Measurements from ENCODE around the gene AEBP2. TPM values are rescaled to one million over a fixed set of nuclear protein-coding genes. Genes with fewer than 3 reads are reported as not detected.
"Not testable (repeated sequence)": the region's sequence is repeated elsewhere in the genome, so short reads cannot be mapped to it uniquely, and the experiment has no call there.

Gene AEBP2
- total RNA-seq, 1 experiment from 2014 or later: 18.7 TPM

DNA sequence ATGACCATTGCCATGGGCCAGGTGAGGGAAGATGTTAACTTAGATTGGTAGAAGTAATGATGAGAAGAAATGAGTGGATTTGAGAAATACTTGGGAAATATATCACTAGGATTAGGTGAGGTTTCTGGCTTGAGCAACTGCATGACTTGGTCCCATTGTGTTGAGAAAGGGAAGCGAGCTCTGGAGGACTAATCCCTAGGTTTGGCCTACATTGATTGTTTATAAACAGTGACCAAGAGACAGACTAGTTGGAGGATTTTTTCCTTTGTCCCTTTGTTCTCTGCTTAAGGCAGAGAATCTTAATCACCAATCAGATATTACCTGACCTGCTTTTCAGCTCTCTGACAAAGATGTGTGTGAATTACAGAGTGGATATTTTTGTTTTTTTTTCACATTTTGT lies 100.5 kb downstream of the AEBP2 start:
- in situ Hi-C loops (cut with HindIII; ENCODE audit: low sequenced_read_pairs): no loop called here
- no peak for DNase-seq (ENCODE audit: low spot score)

DNA sequence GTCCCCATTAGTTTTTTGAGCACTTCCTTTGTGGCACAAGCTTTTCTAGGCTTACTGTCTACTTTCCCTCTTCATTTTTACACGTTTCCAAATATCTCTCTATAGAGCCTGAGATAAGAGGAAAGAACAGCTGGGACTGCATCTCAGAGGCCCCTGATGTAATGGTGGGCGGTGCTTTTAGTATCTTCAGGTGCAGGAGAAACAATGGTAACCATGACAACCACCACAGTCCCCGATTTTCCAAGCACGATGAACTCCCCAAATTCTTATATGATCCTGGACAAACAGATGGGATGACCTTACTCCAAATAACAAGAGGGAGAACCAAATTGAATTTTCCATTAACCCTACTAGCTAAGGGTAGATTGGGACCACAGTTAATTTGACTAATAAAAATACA lies 103.3 kb downstream of the AEBP2 start:
- no peak for DNase-seq (ENCODE audit: low spot score)
- in situ Hi-C loops (cut with HindIII; ENCODE audit: low sequenced_read_pairs): no loop called here

DNA sequence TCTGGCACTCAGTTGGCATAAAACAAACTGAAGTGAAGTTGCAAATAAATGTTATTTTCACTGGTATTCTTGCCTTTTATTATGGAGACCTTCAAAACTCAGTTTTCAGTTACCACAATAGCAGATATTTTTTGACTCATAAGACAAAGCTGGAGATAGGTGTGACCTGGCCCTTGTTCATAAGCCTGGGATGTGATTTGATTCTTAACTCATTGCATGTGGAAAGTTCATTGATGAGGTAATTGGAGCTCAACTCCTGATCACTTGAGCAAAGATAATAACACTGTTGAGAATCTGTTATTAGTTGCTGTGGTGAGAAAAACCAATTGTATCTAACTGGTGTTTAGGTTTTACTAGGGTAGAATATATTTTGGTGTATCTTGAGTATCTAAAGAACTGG lies 105.1 kb downstream of the AEBP2 start:
- DNase-seq (ENCODE audit: low spot score): no peak
- in situ Hi-C loops (cut with HindIII; ENCODE audit: low sequenced_read_pairs): no loop called here

DNA sequence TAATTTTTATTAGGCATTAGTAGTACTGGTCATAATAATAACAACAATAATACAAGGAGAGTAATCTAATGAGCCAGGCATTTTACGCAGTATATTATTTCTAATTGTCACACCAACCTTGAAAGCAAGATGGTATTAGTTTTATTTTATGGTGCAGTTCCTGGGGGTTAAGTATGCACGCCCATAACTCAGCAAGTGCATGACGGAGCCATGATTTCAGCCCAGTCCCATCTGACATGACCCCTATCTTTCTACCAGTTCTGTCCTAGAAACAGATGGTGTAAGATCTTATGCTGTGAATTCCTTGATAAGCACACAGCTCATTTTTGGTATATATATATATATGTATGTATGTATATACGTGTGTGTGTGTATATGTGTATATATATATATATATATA lies 106.0 kb downstream of the AEBP2 start:
- no peak for DNase-seq (ENCODE audit: low spot score)
- in situ Hi-C loops (cut with HindIII; ENCODE audit: low sequenced_read_pairs): no loop called here

DNA sequence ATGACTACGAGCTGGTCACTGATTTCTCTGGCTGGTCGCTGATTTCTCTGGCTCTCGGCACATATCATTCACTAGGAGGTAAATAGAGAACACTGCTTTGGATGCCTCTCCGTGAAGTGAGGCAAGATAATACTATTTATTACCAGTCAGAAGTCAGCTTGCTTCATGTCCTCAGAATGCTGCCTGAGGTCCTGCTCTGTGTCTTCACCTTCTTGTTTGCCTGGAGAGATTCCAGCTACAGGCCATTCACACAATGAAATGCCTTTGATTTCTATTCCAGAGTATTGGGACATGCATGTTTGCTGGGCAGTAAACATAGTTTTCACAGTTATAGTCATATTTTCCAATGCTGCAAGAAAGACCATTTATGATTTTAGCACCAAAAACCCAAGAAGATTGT lies 106.7 kb downstream of the AEBP2 start:
- in situ Hi-C loops (cut with HindIII; ENCODE audit: low sequenced_read_pairs): no loop called here

DNA sequence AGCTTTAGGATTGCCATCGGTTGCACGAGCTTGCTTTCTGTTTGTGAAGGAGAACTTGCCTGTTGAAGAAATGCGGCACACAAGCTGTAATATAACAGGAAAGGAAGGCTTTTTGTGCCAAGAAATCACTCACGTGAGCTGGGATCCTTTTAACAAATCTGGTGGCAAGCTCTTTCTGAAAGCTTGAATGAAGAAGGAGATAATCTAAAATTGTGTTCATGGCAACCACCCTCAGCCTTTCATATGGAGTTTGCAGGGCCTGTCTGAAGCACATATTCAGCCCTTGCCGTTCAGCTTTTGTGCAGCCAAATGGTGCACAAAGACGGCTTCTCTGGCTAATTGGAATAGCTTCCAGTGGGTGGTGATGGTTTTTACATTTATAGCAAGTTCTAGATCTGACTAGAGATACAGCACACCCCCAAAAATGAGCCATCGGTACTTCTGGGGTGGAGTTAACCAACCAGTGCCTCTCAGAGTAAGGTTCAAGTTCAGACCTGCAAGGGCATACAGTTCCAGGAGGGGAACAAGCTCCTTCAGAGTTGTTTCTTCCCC lies 107.4 kb downstream of the AEBP2 start:
- DNase-seq (ENCODE audit: low spot score): no peak
- in situ Hi-C loops (cut with HindIII; ENCODE audit: low sequenced_read_pairs): no loop called here

More for the DNA sequence above, 106.7 kb downstream of the AEBP2 start:
- DNase-seq (ENCODE audit: low spot score): no peak

DNA sequence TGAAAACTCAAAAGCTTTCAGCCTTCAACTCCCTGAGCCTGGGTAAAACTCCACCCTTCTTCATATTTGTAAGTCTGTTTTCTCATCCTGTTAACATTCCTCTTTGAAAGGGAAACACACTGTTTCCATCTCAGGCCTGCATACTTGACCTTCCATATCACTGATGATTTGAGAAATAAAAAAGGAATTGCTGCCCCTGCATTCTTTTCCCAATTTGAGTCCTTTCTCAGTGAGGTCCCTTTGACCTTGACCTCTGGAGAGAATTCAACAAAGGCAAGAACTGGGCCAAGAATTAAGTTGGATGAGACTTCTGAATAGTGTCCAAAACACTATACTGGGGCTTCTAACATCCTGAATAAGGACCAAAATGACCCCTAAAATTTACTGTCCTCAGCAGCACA lies 108.0 kb downstream of the AEBP2 start:
- no peak for DNase-seq (ENCODE audit: low spot score)
- in situ Hi-C loops (cut with HindIII; ENCODE audit: low sequenced_read_pairs): no loop called here

DNA sequence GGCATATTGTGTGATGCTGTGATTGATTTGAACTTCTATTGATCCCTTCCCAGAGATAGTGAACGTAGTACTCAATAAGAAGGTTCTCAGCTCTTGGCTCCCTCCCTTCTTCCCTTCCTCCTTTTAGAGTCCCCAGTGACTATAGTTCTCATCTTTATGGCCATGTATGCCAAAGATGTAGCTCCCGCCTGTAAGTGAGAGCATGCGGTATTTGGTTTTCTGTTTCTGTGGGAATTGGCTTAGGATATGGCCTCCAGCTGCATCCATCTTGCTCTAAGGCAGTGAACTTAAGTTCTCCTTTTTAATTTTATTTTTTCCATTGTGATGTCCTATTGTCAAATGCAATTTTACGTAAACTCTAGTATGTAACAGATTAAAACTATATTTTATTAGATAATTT lies 109.5 kb downstream of the AEBP2 start:
- in situ Hi-C loops (cut with HindIII; ENCODE audit: low sequenced_read_pairs): no loop called here
- no peak for DNase-seq (ENCODE audit: low spot score)

DNA sequence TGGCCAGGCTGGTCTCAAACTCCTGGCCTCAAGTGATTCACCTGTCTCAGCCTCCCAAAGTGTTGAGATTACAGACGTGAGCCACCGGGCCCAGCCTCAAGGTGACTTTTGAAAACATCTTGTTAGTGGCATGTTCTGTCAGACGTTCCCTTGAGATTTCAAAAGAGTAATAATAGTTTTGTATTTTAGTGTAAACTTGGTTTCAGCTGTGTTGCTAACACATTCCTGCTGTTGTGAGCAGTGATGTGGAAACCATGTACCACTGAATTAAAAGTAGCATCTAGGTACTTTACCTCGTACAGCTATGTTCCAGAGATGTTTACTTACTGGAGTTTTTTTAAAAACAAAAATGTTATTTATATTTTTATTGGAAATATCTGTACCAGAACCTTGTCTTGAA lies 111.3 kb downstream of the AEBP2 start:
- DNase-seq (ENCODE audit: low spot score): no peak
- in situ Hi-C loops (cut with HindIII; ENCODE audit: low sequenced_read_pairs): no loop called here

DNA sequence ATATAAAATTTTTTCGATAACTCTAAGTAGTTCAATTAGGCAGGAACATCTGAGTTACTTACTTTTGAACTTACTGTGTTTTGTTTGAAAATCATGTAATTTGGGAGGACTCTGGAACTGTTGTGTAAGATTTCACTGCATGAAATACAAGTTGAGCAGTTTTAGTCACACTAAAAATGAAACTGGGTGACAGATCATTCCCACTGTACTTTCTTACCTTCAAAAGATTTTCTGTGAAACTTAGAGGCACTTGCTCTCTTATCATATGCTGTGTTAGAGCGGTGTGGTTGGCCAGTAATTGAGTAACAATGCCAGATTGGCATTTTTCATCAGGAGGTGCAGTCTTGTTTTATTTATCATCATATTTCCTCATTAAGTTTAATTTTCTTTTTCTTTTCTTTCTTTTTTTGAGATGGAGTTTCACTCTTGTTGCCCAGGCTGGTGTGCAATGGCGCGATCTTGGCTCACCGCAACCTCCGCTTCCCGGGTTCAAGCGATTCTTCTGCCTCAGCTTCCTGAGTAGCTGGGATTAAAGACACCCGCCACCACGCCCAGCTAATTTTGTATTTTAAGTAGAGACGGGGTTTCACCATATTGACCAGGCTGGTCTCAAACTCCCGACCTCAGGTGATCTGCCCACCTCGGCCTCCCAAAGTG lies 113.3 kb downstream of the AEBP2 start:
- in situ Hi-C loops (cut with HindIII; ENCODE audit: low sequenced_read_pairs): not testable (repeated sequence)

DNA sequence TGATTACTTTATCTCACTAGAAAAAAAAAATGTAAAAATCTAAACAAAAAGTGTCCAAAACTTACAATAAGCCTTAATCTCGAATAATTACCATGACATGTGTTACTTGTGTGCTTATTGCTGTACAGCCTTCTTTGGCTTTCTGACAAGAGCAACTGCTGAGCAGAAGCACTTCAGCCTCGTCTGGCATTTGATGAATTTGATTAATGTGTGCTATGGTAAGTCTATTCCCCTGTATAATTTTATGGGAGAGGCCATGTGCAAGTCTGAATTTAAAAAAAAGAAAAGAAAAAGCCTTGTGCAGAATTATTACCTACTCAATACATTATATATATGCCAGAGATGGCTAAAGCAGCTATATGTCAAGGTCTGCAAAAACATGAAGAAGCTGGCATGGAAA lies 113.9 kb downstream of the AEBP2 start:
- in situ Hi-C loops (cut with HindIII; ENCODE audit: low sequenced_read_pairs): no loop called here
- no peak for DNase-seq (ENCODE audit: low spot score)

More for the DNA sequence above, 113.3 kb downstream of the AEBP2 start:
- not testable (repeated sequence) for DNase-seq (ENCODE audit: low spot score)

DNA sequence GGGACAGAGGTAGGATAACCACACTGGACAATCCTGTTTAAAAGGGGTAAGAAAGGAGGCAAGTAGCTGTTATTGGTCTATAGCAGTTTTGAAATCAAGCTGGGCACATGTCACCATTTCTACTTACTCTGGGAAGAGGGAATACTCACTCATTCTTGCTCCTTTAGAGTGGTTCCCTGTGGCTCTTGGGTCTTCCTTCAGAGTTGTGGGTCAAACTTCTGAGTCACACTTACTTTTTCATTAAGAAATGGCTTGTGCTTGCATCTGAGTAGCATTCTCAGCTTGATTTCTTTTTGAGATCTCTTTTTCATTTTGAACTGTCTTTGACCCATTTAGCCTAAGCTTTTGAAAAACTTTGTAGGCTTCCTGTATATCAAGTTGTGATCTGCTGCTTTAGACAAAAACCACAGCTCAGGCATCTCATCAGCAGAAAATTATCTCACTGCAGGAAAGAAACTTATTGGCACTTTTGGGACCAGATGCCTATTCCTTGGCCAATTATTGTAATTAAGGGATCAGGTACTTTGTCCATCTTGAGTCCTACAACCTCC lies 122.2 kb downstream of the AEBP2 start:
- in situ Hi-C loops (cut with HindIII; ENCODE audit: low sequenced_read_pairs): no loop called here

More for the DNA sequence above, 122.2 kb downstream of the AEBP2 start:
- DNase-seq (ENCODE audit: low spot score): no peak
